HS-27A (cell line): ENCODE measurements around the gene C1S.
"Not testable (repeated sequence)": the region's sequence is repeated elsewhere in the genome, so short reads cannot be mapped to it uniquely, and the experiment has no call there.

ENCODE experiments used
- DNase-seq: peaks from one replicate; pipeline ENCODE4 v3.0.0-alpha.2; 2012; ENCODE audit warnings: low read depth, missing footprints

The C1S gene

GRCh38 chr12:7060353-7060954 lies at the start of gene C1S:
C1S (plus strand) TSS chr12:7060718; CDS start chr12:7061913, 1,195 bp downstream.
- DNase-seq = peak; percentile 71

- DNase-seq = not testable (repeated sequence)
Measured at GRCh38 chr12:7011398-7011797, 49.1 kb upstream of the C1S start.

GRCh38 chr12:7012024-7012607 lies 48.4 kb upstream of the C1S start:
- no peak for DNase-seq

GRCh38 chr12:7013101-7013500 lies 47.4 kb upstream of the C1S start:
- no peak for DNase-seq

GRCh38 chr12:7015555-7016370 lies 44.8 kb upstream of the C1S start:
- DNase-seq = no peak

GRCh38 chr12:7016958-7017571 lies 43.5 kb upstream of the C1S start:
- DNase-seq = no peak

- DNase-seq = no peak
Measured at GRCh38 chr12:7017870-7018349, 42.6 kb upstream of the C1S start.

GRCh38 chr12:7018350-7019042 lies 42.0 kb upstream of the C1S start, which contains the start of gene LPCAT3:
LPCAT3 (minus strand) TSS chr12:7018476; CDS start chr12:7018424, 52 bp downstream.
- DNase-seq = peak; percentile 86

GRCh38 chr12:7019043-7019569 lies 41.4 kb upstream of the C1S start:
- DNase-seq = no peak

- DNase-seq = no peak
Measured at GRCh38 chr12:7021956-7022355, 38.6 kb upstream of the C1S start.

GRCh38 chr12:7023114-7023513 lies 37.4 kb upstream of the C1S start:
- DNase-seq = no peak

- DNase-seq = no peak
Measured at GRCh38 chr12:7026854-7027253, 33.7 kb upstream of the C1S start.

- DNase-seq = no peak
Measured at GRCh38 chr12:7031306-7031705, 29.2 kb upstream of the C1S start.

- DNase-seq = no peak
Measured at GRCh38 chr12:7032990-7033389, 27.5 kb upstream of the C1S start.

- no peak for DNase-seq
Measured at GRCh38 chr12:7034464-7034863, 26.1 kb upstream of the C1S start.

- no peak for DNase-seq
Measured at GRCh38 chr12:7035463-7035862, 25.1 kb upstream of the C1S start.

GRCh38 chr12:7037411-7037810 lies 23.1 kb upstream of the C1S start:
- not testable (repeated sequence) for DNase-seq

GRCh38 chr12:7038591-7038990 lies 21.9 kb upstream of the C1S start:
- no peak for DNase-seq

GRCh38 chr12:7039403-7039802 lies 21.1 kb upstream of the C1S start:
- no peak for DNase-seq

GRCh38 chr12:7042842-7043241 lies 17.7 kb upstream of the C1S start:
- no peak for DNase-seq

- no peak for DNase-seq
Measured at GRCh38 chr12:7045913-7046312, 14.6 kb upstream of the C1S start.
